Measurements from ENCODE around the gene RUFY4. TPM values are rescaled to one million over a fixed set of nuclear protein-coding genes. Genes with fewer than 3 reads are reported as not detected.

The RUFY4 gene
- total and polyA plus RNA-seq, 9 of the 15 experiments (the other 6 are each of a cell fraction or from before 2014, with no cell fraction given) = not detected

DNA sequence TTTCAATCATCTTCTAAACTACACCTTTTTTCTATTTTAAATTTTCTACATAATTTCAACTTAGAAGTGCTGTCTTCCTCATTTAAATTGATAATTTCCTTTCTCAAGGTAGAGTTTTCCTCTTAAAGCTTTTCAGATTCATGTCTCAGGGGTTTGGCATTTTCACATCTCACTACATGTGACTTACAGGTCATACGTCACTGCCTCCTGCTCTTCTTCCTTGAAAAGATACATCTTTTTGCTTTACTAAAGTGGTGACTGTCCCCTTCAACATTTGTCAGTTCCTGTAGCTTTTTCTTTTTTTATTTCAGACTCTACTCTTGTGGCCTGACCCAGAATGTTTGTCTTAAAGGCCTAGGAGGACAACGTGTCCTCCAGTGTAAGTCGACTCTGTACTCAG, 17.1 kb upstream of the RUFY4 start:
- POLR2A ChIA-PET = no interaction called here
- H4K20me1 ChIP-seq (replicated peaks; ENCODE audit: control insufficient read depth, insufficient read depth, low read length) = no peaks in the 10 kb centered on the region
- ATAC-seq (no peak), DNase-seq (ENCODE audit: extremely low read depth in 1 of 4, low spot score in 3 of 4) (no peak), FAIRE-seq (no peak)
- H3K4me2 ChIP-seq (ENCODE audit: insufficient read depth, low read length) = no peak overlapping the region
- H3K9me1 ChIP-seq (ENCODE audit: control insufficient read depth, insufficient read depth, low read length) = no peaks in the 10 kb centered on the region
- no peaks in the 10 kb centered on the region for H3K4me1 ChIP-seq (replicated peaks in 1 of 2; ENCODE audit: control insufficient read depth in 2 of 2, insufficient read depth in 2 of 2, low read length in 2 of 2)
- no peak overlapping the region for H2AFZ ChIP-seq (ENCODE audit: low read depth, low read length)
- intact Hi-C loops (cut with micrococcal nuclease) (no loop called here), in situ Hi-C loops (cut with MboI) (no loop called here)
- BruUV-seq (replicated peaks) = no TSS peak
- H3K27ac ChIP-seq (ENCODE audit: extremely low read depth, low read depth, low read length) = no peak overlapping the region
- no peak overlapping the region for H3K9ac ChIP-seq (ENCODE audit: insufficient read depth in 1 of 2, low read depth in 2 of 2, low read length in 2 of 2)
- no peak overlapping the region for H3K4me3 ChIP-seq
- H3K27me3 ChIP-seq (ENCODE audit: control insufficient read depth in 2 of 2, insufficient read depth in 2 of 2, low read length in 2 of 2) = peaks cover 0 to 5% of the 10 kb centered on the region in 2 experiments; a peak in 2 of 5 replicates
- no peaks in the 10 kb centered on the region for H3K79me2 ChIP-seq (ENCODE audit: control insufficient read depth, insufficient read depth, low read length)
- no peaks in the 10 kb centered on the region for H3K36me3 ChIP-seq (ENCODE audit: control insufficient read depth, insufficient read depth, low read length)
- CTCF ChIA-PET (ENCODE audit: low intra/inter-chr PET ratio) = no interaction called here
- H3K9me3 ChIP-seq (replicated peaks; ENCODE audit: control insufficient read depth, insufficient read depth, low read depth, low read length) = no peaks in the 10 kb centered on the region
- 11% methylated on average over 3 of the region's 3 CpGs for WGBS (ENCODE audit: insufficient coverage, low coverage, missing lambda C conversion rate)
- no peak for TF ChIP-seq NFYB (IDR thresholded peaks at IDR 0.05; ENCODE audit: extremely low read depth, insufficient read length)
- TF ChIP-seq KLF13 (tag; IDR thresholded peaks at IDR 0.05; ENCODE audit: borderline replicate concordance, low read depth) = no peak
- no peak for TF ChIP-seq SMARCA4 (IDR thresholded peaks at IDR 0.05)
- TF ChIP-seq, protein P1, sequence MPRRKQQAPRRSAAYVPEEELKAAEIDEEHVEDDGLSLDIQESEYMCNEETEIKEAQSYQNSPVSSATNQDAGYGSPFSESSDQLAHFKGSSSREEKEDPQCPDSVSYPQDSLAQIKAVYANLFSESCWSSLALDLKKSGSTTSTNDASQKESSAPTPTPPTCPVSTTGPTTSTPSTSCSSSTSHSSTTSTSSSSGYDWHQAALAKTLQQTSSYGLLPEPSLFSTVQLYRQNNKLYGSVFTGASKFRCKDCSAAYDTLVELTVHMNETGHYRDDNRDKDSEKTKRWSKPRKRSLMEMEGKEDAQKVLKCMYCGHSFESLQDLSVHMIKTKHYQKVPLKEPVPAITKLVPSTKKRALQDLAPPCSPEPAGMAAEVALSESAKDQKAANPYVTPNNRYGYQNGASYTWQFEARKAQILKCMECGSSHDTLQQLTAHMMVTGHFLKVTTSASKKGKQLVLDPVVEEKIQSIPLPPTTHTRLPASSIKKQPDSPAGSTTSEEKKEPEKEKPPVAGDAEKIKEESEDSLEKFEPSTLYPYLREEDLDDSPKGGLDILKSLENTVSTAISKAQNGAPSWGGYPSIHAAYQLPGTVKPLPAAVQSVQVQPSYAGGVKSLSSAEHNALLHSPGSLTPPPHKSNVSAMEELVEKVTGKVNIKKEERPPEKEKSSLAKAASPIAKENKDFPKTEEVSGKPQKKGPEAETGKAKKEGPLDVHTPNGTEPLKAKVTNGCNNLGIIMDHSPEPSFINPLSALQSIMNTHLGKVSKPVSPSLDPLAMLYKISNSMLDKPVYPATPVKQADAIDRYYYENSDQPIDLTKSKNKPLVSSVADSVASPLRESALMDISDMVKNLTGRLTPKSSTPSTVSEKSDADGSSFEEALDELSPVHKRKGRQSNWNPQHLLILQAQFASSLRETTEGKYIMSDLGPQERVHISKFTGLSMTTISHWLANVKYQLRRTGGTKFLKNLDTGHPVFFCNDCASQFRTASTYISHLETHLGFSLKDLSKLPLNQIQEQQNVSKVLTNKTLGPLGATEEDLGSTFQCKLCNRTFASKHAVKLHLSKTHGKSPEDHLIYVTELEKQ (CRISPR knock-in tag; IDR thresholded peaks at IDR 0.05) = no peak
- TF ChIP-seq ADNP (tag; IDR thresholded peaks at IDR 0.05) = no peak
- TF ChIP-seq KLF16 (IDR thresholded peaks at IDR 0.05) = no peak
- TF ChIP-seq, protein P2, sequence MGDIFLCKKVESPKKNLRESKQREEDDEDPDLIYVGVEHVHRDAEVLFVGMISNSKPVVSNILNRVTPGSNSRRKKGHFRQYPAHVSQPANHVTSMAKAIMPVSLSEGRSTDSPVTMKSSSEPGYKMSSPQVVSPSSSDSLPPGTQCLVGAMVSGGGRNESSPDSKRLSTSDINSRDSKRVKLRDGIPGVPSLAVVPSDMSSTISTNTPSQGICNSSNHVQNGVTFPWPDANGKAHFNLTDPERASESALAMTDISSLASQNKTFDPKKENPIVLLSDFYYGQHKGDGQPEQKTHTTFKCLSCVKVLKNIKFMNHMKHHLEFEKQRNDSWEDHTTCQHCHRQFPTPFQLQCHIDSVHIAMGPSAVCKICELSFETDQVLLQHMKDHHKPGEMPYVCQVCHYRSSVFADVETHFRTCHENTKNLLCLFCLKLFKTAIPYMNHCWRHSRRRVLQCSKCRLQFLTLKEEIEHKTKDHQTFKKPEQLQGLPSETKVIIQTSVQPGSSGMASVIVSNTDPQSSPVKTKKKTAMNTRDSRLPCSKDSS (IDR thresholded peaks at IDR 0.05; ENCODE audit: low read depth, partially characterized antibody) = no peak
- TF ChIP-seq TCF7L2 (IDR thresholded peaks at IDR 0.05; ENCODE audit: low read depth, low read length) = no peak
- TF ChIP-seq ZFX (CRISPR knock-in tag; IDR thresholded peaks at IDR 0.05) = no peak
- TF ChIP-seq ZFP1 (CRISPR knock-in tag; IDR thresholded peaks at IDR 0.05) = no peak
- TF ChIP-seq, protein P3, sequence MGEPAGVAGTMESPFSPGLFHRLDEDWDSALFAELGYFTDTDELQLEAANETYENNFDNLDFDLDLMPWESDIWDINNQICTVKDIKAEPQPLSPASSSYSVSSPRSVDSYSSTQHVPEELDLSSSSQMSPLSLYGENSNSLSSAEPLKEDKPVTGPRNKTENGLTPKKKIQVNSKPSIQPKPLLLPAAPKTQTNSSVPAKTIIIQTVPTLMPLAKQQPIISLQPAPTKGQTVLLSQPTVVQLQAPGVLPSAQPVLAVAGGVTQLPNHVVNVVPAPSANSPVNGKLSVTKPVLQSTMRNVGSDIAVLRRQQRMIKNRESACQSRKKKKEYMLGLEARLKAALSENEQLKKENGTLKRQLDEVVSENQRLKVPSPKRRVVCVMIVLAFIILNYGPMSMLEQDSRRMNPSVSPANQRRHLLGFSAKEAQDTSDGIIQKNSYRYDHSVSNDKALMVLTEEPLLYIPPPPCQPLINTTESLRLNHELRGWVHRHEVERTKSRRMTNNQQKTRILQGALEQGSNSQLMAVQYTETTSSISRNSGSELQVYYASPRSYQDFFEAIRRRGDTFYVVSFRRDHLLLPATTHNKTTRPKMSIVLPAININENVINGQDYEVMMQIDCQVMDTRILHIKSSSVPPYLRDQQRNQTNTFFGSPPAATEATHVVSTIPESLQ (CRISPR knock-in tag; IDR thresholded peaks at IDR 0.05) = no peak
- TF ChIP-seq SAFB (IDR thresholded peaks at IDR 0.05; ENCODE audit: borderline replicate concordance, low read depth, low read length) = no peak
- TF ChIP-seq ARID2 (IDR thresholded peaks at IDR 0.05) = no peak
- no peak for TF ChIP-seq ZNF41 (CRISPR knock-in tag; conservative IDR thresholded peaks at IDR 0.05)
- no peak for TF ChIP-seq NR4A1 (CRISPR knock-in tag; IDR thresholded peaks at IDR 0.05)
- no peak for TF ChIP-seq NR4A1 (tag; IDR thresholded peaks at IDR 0.05)
- TF ChIP-seq ZNF140 (CRISPR knock-in tag; IDR thresholded peaks at IDR 0.05) = no peak
- TF ChIP-seq FOXP1 (CRISPR knock-in tag; IDR thresholded peaks at IDR 0.05) = no peak
- TF ChIP-seq TARDBP (IDR thresholded peaks at IDR 0.05) = no peak

Measured in K562 (cell line).